SK-N-SH (cell line): ENCODE measurements around the gene IL12A. TPM values are rescaled to one million over a fixed set of nuclear protein-coding genes. Genes with fewer than 3 reads are reported as not detected.

Experiments
- CTCF ChIA-PET: fragments of 300-600, 350-600 bp; formaldehyde crosslinking; extraction: SDS; loops from one replicate; lab custom pipeline; 2021; lab: Yijun Ruan, JAX
- POLR2A ChIA-PET: fragments of 350-600 bp; sonication (Branson Sonifier 250); formaldehyde crosslinking; extraction: SDS; loops from one replicate; lab custom pipeline; 2020; ENCODE audit warnings: antibody characterized with exemption, inconsistent platforms; lab: Yijun Ruan, JAX
- DNase-seq: peaks from one replicate; pipeline ENCODE4 v3.0.0; 2012
- H2AFZ ChIP-seq: fragments of 200-600 bp; sonication (generic); 2 replicates; pipeline ENCODE4 v1.8.1; 2016; ENCODE audit warnings: antibody characterized with exemption, mild to moderate bottlenecking, low read depth
- H3F3A ChIP-seq: fragments of 200-600 bp; sonication (generic); replicated peaks from 2 replicates; pipeline ENCODE3; 2016; ENCODE audit warnings: antibody characterized with exemption, mild to moderate bottlenecking; ENCODE audit not compliant: insufficient read depth
- H3K27ac ChIP-seq, 2 experiments: fragments of 200-500 bp in 1 of 2; fragments of 200-600 bp in 1 of 2; sonication (Bioruptor generic) in 1 of 2; sonication (generic), shearing (Covaris generic) in 1 of 2; 2 replicates each; pipeline versions ENCODE4 v1.5.1 to v1.6.1; 2014 to 2016; ENCODE audit warnings: low read depth in 2 of 2, inconsistent platforms in 1 of 2, low read length in 1 of 2, mild to moderate bottlenecking in 1 of 2, mixed read lengths in 1 of 2
- H3K27me3 ChIP-seq: fragments of 200-600 bp; sonication (generic), shearing (Covaris generic); 2 replicates; pipeline ENCODE4 v1.6.1; 2016; ENCODE audit warnings: mixed run types; ENCODE audit not compliant: insufficient read depth
- H3K36me3 ChIP-seq, 2 experiments: fragments of 200-500 bp in 1 of 2; fragments of 200-600 bp in 1 of 2; sonication (Bioruptor generic) in 1 of 2; sonication (generic) in 1 of 2; replicated peaks in 1 of 2; 2 replicates each; pipeline versions ENCODE3 to v1.5.1; 2014 to 2016; ENCODE audit warnings: low read length in 1 of 2, mild to moderate bottlenecking in 1 of 2; ENCODE audit not compliant: insufficient read depth in 2 of 2, control insufficient read depth in 1 of 2
- H3K4me1 ChIP-seq, 2 experiments: fragments of 200-500 bp in 1 of 2; fragments of 200-600 bp in 1 of 2; sonication (Bioruptor generic) in 1 of 2; sonication (generic), shearing (Covaris generic) in 1 of 2; 2 replicates each; pipeline versions ENCODE4 v1.5.1 to v1.6.1; 2014 to 2016; ENCODE audit warnings: low read depth in 1 of 2, low read length in 1 of 2, mixed run types in 1 of 2; ENCODE audit not compliant: insufficient read depth in 2 of 2, control insufficient read depth in 1 of 2
- H3K4me2 ChIP-seq: fragments of 200-600 bp; sonication (generic), shearing (Covaris generic); 2 replicates; pipeline ENCODE4 v1.6.1; 2017; ENCODE audit warnings: mixed run types
- H3K4me3 ChIP-seq, 2 experiments: fragments of 200-500 bp in 1 of 2; fragments of 200-600 bp in 1 of 2; sonication (Bioruptor generic) in 1 of 2; sonication (generic), shearing (Covaris generic) in 1 of 2; 2 replicates each; pipeline versions ENCODE4 v1.5.1 to v1.8.1; 2014 to 2016; ENCODE audit warnings: low read depth in 2 of 2, inconsistent platforms in 1 of 2, low read length in 1 of 2, mild to moderate bottlenecking in 1 of 2, mixed read lengths in 1 of 2, moderate library complexity in 1 of 2
- H3K79me2 ChIP-seq: fragments of 200-600 bp; sonication (generic); 2 replicates; pipeline ENCODE4 v1.8.1; 2017; ENCODE audit warnings: mild to moderate bottlenecking; ENCODE audit not compliant: insufficient read depth
- H3K9ac ChIP-seq: fragments of 200-600 bp; sonication (generic); 2 replicates; pipeline ENCODE4 v1.6.1; 2017; ENCODE audit warnings: mixed run types
- H3K9me2 ChIP-seq: fragments of 200-600 bp; sonication (generic); 2 replicates; pipeline ENCODE4 v1.6.1; 2017; ENCODE audit warnings: mixed run types
- H3K9me3 ChIP-seq: fragments of 200-600 bp; sonication (generic); 2 replicates; pipeline ENCODE4 v1.6.1; 2017; ENCODE audit warnings: mixed run types, mild to moderate bottlenecking, moderate library complexity
- H4K20me1 ChIP-seq: fragments of 200-600 bp; sonication (generic); 2 replicates; pipeline ENCODE4 v1.6.1; 2017; ENCODE audit warnings: mild to moderate bottlenecking, mixed run types; ENCODE audit not compliant: insufficient read depth
- CHD2 ChIP-seq: fragments of 150-350 bp; IDR thresholded peaks from 2 replicates; pipeline ENCODE4 v1.6.1; 2018; ENCODE audit warnings: low read length; ENCODE audit not compliant: partially characterized antibody
- EP300 ChIP-seq, 2 experiments: IDR thresholded peaks; 2 replicates each; pipeline versions ENCODE4 v1.4.0 to v1.6.1; 2012; ENCODE audit warnings: borderline replicate concordance in 1 of 2, low read depth in 1 of 2, low read length in 1 of 2
- EZH2phosphoT487 ChIP-seq: fragments of 200-600 bp; sonication (generic); IDR thresholded peaks from 2 replicates; pipeline ENCODE4 v1.6.1; 2017; ENCODE audit warnings: low read depth, mixed run types, mild to moderate bottlenecking, antibody characterized with exemption, moderate library complexity, borderline replicate concordance
- FOSL2 ChIP-seq: IDR thresholded peaks from 2 replicates; pipeline ENCODE4 v1.4.0; 2012; ENCODE audit warnings: low read depth, mild to moderate bottlenecking, moderate library complexity, borderline replicate concordance
- GABPA ChIP-seq: IDR thresholded peaks from 2 replicates; pipeline ENCODE4 v1.4.0; 2012; ENCODE audit warnings: low read depth, mild to moderate bottlenecking
- POLR2AphosphoS5 ChIP-seq: IDR thresholded peaks from 2 replicates; pipeline ENCODE4 v1.6.1; 2012; ENCODE audit warnings: low read depth, low read length
- RAD21 ChIP-seq: IDR thresholded peaks from 2 replicates; pipeline ENCODE4 v1.6.1; 2012; ENCODE audit warnings: mild to moderate bottlenecking, low read length
- RFX5 ChIP-seq: IDR thresholded peaks from 2 replicates; pipeline ENCODE4 v1.6.1; 2012; ENCODE audit warnings: mild to moderate bottlenecking, improper control_type of control experiment, low read length
- RXRA ChIP-seq: IDR thresholded peaks from 2 replicates; pipeline ENCODE4 v1.4.0; 2012; ENCODE audit warnings: low read depth, mild to moderate bottlenecking, borderline replicate concordance
- SMC3 ChIP-seq: IDR thresholded peaks from 2 replicates; pipeline ENCODE4 v1.6.1; 2012; ENCODE audit warnings: low read depth, low read length, improper control_type of control experiment
- TCF12 ChIP-seq: IDR thresholded peaks from 2 replicates; pipeline ENCODE4 v1.4.0; 2012
- TEAD4 ChIP-seq: IDR thresholded peaks from 2 replicates; pipeline ENCODE4 v1.4.0; 2012; ENCODE audit warnings: mild to moderate bottlenecking, borderline replicate concordance; ENCODE audit not compliant: insufficient read depth
- YY1 ChIP-seq: IDR thresholded peaks from 2 replicates; pipeline ENCODE4 v1.4.0; 2012; ENCODE audit warnings: low read depth, mild to moderate bottlenecking
- ZBTB33 ChIP-seq: IDR thresholded peaks from 2 replicates; pipeline ENCODE4 v1.4.0; 2012; ENCODE audit warnings: low read depth, borderline replicate concordance
- WGBS: methylation state at CpG from one replicate; pipeline ENCODE4 v1.1.6; 2017; ENCODE audit warnings: low lambda C conversion rate; 5-methylcytosine and 5-hydroxymethylcytosine counted together
- polyA plus RNA-seq, 3 experiments: library from polyadenylated mRNA; depleted of rRNA; stranded (reverse); fragments of >200 nt; gene quantifications; 2 replicates each; pipeline ENCODE4 v1.2.3, GENCODE V29; 2012

IL12A gene
- polyA plus RNA-seq, 1 of the 3 experiments (the other 2 are of a cell fraction), result 0.97 TPM

- Histone ChIP-seq H3K9me3 (no peaks in the 10 kb centered on the region), H3K4me3 (no peak overlapping the region), H3K9me2 (no peaks in the 10 kb centered on the region), H2AFZ (no peak overlapping the region), H3K4me1 (peaks cover 0 to 5% of the 10 kb centered on the region in 2 experiments; a peak in 1 of 4 replicates), H4K20me1 (no peaks in the 10 kb centered on the region), H3K27ac (no peak overlapping the region), H3K9ac (no peak overlapping the region), H3K4me2 (no peak overlapping the region), H3K27me3 (no peaks in the 10 kb centered on the region), H3K36me3 (no peaks in the 10 kb centered on the region), H3K79me2 (no peaks in the 10 kb centered on the region), H3F3A (peaks cover 7% of the 10 kb centered on the region)
- ChIA-PET POLR2A (interaction anchor here (0.6 kb wide), 1 partner anchor 150 kb away, joined by 3 read pairs; no protein-coding TSS in a partner anchor), CTCF (interaction anchor here (1.3 to 15.7 kb wide), 11 partner anchors 13 to 716 kb away, joined by 4 to 228 read pairs (median 8); no protein-coding TSS in a partner anchor)
- DNase-seq, result peak; percentile 19
- WGBS, result 98% methylated on average over 5 of the region's 5 CpGs
- no peak for TF ChIP-seq CHD2
- no peak for TF ChIP-seq ZBTB33
- TF ChIP-seq POLR2AphosphoS5, result no peak
- no peak for TF ChIP-seq EP300 (IDR thresholded peaks at IDR 0.05; ENCODE audit: borderline replicate concordance in 1 of 2, low read depth in 1 of 2, low read length in 1 of 2)
- TF ChIP-seq RXRA, result no peak
- TF ChIP-seq TEAD4, result no peak
- TF ChIP-seq SMC3, result no peak
- no peak for TF ChIP-seq YY1
- TF ChIP-seq EZH2phosphoT487, result no peak
- TF ChIP-seq TCF12, result no peak
These were observed 1.6 kb downstream of the IL12A start for GRCh38 chr3:159989973-159990846.

- WGBS, result 86% methylated on average over 1 of the region's 1 CpG
- Histone ChIP-seq H3K9me3 (no peaks in the 10 kb centered on the region), H3K36me3 (no peaks in the 10 kb centered on the region), H3K27me3 (no peaks in the 10 kb centered on the region), H3K4me1 (peaks cover 0 to 5% of the 10 kb centered on the region in 2 experiments; a peak in 1 of 4 replicates), H3K4me3 (no peak overlapping the region), H3K4me2 (no peak overlapping the region), H3K79me2 (no peaks in the 10 kb centered on the region), H3K9me2 (no peaks in the 10 kb centered on the region), H3K9ac (no peak overlapping the region), H4K20me1 (no peaks in the 10 kb centered on the region), H3K27ac (no peak overlapping the region), H2AFZ (no peak overlapping the region), H3F3A (peaks cover 7% of the 10 kb centered on the region)
- ChIA-PET POLR2A (interaction anchor here (0.6 kb wide), 1 partner anchor 871 kb away, joined by 4 read pairs; no protein-coding TSS in a partner anchor), CTCF (interaction anchor here (1.0 to 15.7 kb wide), 5 partner anchors 12 to 733 kb away, joined by 3 to 228 read pairs (median 7); no protein-coding TSS in a partner anchor)
- DNase-seq, result no peak
- TF ChIP-seq RAD21, result no peak
- TF ChIP-seq RFX5, result no peak
- no peak for TF ChIP-seq FOSL2
- no peak for TF ChIP-seq GABPA
- TF ChIP-seq TCF12, result no peak
- TF ChIP-seq POLR2AphosphoS5, result no peak
These were observed 3.0 kb downstream of the IL12A start for GRCh38 chr3:159991591-159991990.
